DMS53 treated with DMSO at 0.1 percent for 48 hours (cell line): Measurements from ENCODE around the gene FAHD2B.
A peak's percentile ranks its signal among the peaks of the same experiment; 100 is the strongest.
"Not testable (repeated sequence)": the region's sequence is repeated elsewhere in the genome, so short reads cannot be mapped to it uniquely, and the experiment has no call there.

Experiments
- DNase-seq: peaks from one replicate; lab custom pipeline; 2025; ENCODE audit not compliant: unreplicated experiment; lab: John Stamatoyannopoulos, UW

FAHD2B gene

GRCh38 chr2:97094772-97095611 lies at the start of gene FAHD2B:
FAHD2B (minus strand) TSS chr2:97094882; CDS start chr2:97091706, 3,176 bp downstream.
- DNase-seq = peak; percentile 6

- DNase-seq = not testable (repeated sequence)
These were observed 49.3 kb upstream of the FAHD2B start for GRCh38 chr2:97144016-97144415.

GRCh38 chr2:97129090-97129489 lies 34.4 kb upstream of the FAHD2B start:
- DNase-seq = not testable (repeated sequence)

- DNase-seq = not testable (repeated sequence)
These were observed 19.2 kb upstream of the FAHD2B start for GRCh38 chr2:97113882-97114255.

- not testable (repeated sequence) for DNase-seq
These were observed 18.6 kb upstream of the FAHD2B start, which contains the start of gene ANKRD36 for GRCh38 chr2:97113050-97113881. ANKRD36 (plus strand) TSS chr2:97113153; CDS start chr2:97113740, 587 bp downstream.

- not testable (repeated sequence) for DNase-seq
These were observed 17.8 kb upstream of the FAHD2B start for GRCh38 chr2:97112320-97113049.

- DNase-seq = not testable (repeated sequence)
These were observed 16.6 kb upstream of the FAHD2B start for GRCh38 chr2:97111246-97111645.

- DNase-seq = not testable (repeated sequence)
These were observed 12.2 kb upstream of the FAHD2B start for GRCh38 chr2:97106878-97107277.

GRCh38 chr2:97098786-97099372 lies 4.2 kb upstream of the FAHD2B start:
- not testable (repeated sequence) for DNase-seq

- no peak for DNase-seq
These were observed 979 bp upstream of the FAHD2B start for GRCh38 chr2:97095661-97096060.

GRCh38 chr2:97093983-97094771 lies 505 bp downstream of the FAHD2B start:
- not testable (repeated sequence) for DNase-seq

- not testable (repeated sequence) for DNase-seq
These were observed 1.7 kb downstream of the FAHD2B start for GRCh38 chr2:97092946-97093345.

GRCh38 chr2:97088706-97089105 lies 6.0 kb downstream of the FAHD2B start:
- DNase-seq = not testable (repeated sequence)

GRCh38 chr2:97085093-97085492 lies 9.6 kb downstream of the FAHD2B start:
- not testable (repeated sequence) for DNase-seq

- not testable (repeated sequence) for DNase-seq
These were observed 11.2 kb downstream of the FAHD2B start for GRCh38 chr2:97083516-97083915.

GRCh38 chr2:97082206-97082605 lies 12.5 kb downstream of the FAHD2B start:
- not testable (repeated sequence) for DNase-seq

GRCh38 chr2:97080855-97081254 lies 13.8 kb downstream of the FAHD2B start:
- DNase-seq = not testable (repeated sequence)

GRCh38 chr2:97077213-97077612 lies 17.5 kb downstream of the FAHD2B start:
- DNase-seq = not testable (repeated sequence)

- DNase-seq = not testable (repeated sequence)
These were observed 23.8 kb downstream of the FAHD2B start for GRCh38 chr2:97070915-97071314.

GRCh38 chr2:97068722-97069121 lies 26.0 kb downstream of the FAHD2B start:
- not testable (repeated sequence) for DNase-seq
